Lower leg skin (tissue), 3 donors: ENCODE data around the gene TNFRSF1A.

Experiments
- POLR2A ChIP-seq, 2 donors: fragments of 450-650 bp; IDR thresholded peaks; one replicate each; pipeline ENCODE4 v1.6.1; 2016 to 2017; ENCODE audit warnings: antibody characterized with exemption in 2 of 2, mild to moderate bottlenecking in 1 of 2, moderate library complexity in 1 of 2
- TF ChIP-seq, protein P1 (sequence below), 3 donors: fragments of 450-650 bp; IDR thresholded peaks; one replicate each; pipeline ENCODE4 v1.5.1; 2016; ENCODE audit warnings: antibody characterized with exemption in 3 of 3, mild to moderate bottlenecking in 3 of 3, moderate library complexity in 2 of 3

DNA sequence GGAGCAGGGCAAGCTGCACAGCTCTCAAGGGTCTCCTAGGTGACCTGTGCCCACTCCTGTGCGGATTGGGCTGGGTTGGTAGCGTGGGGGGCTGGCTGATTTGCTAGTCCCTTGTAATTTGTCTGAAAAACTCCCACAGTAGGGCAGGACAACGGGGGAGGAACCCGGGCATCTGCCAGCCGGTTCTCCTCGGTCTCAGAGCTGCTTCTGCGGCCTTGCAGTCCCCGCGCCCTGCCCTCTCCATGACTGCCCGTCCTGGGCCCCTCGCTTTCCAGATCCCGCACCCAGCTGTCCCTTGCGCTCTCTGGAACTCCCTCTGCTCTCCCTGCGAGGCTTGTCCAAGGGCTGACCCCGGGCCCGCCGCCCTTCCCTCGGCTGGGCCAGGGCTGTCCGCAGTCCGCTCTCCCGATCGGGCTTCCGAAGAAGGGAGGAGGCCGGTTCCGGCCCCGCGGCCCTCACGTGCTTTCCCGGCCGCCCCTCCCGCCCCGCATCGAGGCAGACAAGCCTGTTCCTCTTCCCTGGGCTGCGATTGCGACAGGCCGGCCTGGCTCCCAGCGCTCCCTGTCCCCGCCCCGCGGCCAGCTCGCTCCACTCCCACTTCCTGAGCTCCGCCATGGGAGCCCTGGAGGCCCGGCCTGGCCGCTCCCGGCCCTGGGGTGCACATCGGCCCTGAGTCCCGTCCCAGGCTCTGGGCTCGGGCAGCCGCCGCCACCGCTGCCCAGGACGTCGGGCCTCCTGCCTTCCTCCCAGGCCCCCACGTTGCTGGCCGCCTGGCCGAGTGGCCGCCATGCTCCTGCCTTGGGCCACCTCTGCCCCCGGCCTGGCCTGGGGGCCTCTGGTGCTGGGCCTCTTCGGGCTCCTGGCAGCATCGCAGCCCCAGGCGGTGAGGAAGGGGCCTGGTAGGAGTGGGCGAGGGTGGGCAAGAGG lies 42.0 kb upstream of the TNFRSF1A start, which contains the start of gene LTBR:
- TF ChIP-seq, protein P1, sequence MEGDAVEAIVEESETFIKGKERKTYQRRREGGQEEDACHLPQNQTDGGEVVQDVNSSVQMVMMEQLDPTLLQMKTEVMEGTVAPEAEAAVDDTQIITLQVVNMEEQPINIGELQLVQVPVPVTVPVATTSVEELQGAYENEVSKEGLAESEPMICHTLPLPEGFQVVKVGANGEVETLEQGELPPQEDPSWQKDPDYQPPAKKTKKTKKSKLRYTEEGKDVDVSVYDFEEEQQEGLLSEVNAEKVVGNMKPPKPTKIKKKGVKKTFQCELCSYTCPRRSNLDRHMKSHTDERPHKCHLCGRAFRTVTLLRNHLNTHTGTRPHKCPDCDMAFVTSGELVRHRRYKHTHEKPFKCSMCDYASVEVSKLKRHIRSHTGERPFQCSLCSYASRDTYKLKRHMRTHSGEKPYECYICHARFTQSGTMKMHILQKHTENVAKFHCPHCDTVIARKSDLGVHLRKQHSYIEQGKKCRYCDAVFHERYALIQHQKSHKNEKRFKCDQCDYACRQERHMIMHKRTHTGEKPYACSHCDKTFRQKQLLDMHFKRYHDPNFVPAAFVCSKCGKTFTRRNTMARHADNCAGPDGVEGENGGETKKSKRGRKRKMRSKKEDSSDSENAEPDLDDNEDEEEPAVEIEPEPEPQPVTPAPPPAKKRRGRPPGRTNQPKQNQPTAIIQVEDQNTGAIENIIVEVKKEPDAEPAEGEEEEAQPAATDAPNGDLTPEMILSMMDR (IDR thresholded peaks at IDR 0.05), result no peak
- peak in 1 of 2 donors; percentile 25 for TF ChIP-seq POLR2A (IDR thresholded peaks at IDR 0.05)
